ENCODE measurements around the gene PRUNE2.

GRCh38 chr9:76657265-76657664 is 248.6 kb downstream of the PRUNE2 start:
- TF ChIP-seq POLR2AphosphoS5 (IDR thresholded peaks at IDR 0.05; ENCODE audit: low read depth, low read length) (no peak), TAF1 (IDR thresholded peaks at IDR 0.05; ENCODE audit: borderline replicate concordance, insufficient read depth, low read length) (no peak), REST (IDR thresholded peaks at IDR 0.05; ENCODE audit: insufficient read depth in 1 of 2, low read depth in 2 of 2, low read length in 2 of 2) (no peak), FOXP2 (optimal IDR thresholded peaks at IDR 0.05; ENCODE audit: borderline replicate concordance, extremely low read depth, extremely low read length, insufficient read depth) (no peak), SIN3A (IDR thresholded peaks at IDR 0.05; ENCODE audit: borderline replicate concordance, insufficient read depth, low read length) (no peak)
